EL (cell line): ENCODE results near the gene RBBP4.

ENCODE experiments used
- DNase-seq: peaks from one replicate; pipeline ENCODE4 v3.0.0-alpha.2; 2016

The RBBP4 gene

GRCh38 chr1:32727876-32728275 is 76.9 kb downstream of the RBBP4 start:
- no peak for DNase-seq

- DNase-seq = no peak
These were observed 77.5 kb downstream of the RBBP4 start for GRCh38 chr1:32728413-32729077.

- DNase-seq = no peak
These were observed 78.4 kb downstream of the RBBP4 start for GRCh38 chr1:32729254-32730046.

- no peak for DNase-seq
These were observed 82.7 kb downstream of the RBBP4 start for GRCh38 chr1:32733582-32734321.
